Measurements from ENCODE around the gene ZDHHC11.

The ZDHHC11 gene, protein sequence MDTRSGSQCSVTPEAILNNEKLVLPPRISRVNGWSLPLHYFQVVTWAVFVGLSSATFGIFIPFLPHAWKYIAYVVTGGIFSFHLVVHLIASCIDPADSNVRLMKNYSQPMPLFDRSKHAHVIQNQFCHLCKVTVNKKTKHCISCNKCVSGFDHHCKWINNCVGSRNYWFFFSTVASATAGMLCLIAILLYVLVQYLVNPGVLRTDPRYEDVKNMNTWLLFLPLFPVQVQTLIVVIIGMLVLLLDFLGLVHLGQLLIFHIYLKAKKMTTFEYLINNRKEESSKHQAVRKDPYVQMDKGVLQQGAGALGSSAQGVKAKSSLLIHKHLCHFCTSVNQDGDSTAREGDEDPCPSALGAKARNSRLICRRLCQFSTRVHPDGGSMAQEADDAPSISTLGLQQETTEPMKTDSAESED

DNA sequence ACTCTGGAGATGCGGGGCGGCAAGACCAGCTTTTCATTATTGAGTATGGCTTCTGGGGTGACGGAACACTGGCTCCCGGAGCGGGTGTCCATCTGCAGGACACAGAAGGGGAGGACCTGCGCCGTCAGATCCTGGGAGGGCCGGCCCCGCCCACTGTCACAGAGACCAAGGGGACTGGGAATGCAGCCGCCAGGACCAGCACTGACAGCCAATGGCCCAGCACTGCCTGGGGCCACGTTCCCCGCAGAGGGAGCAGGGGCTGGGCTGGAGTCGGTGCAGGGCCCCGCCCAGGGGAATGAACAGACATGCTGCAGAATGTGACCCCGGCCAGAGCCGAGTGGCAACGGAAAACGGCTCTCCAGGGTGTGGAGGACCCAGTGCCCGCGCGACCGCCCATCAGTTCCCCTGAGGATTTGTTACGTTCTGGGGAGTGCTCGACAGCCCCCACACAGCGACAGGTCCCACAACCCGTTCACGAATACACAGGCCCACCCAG, at the start of gene ZDHHC11:
ZDHHC11 (minus strand) TSS at position 476 of the 496 bp plus-strand sequence; CDS start at position 92, 384 bp downstream.
- no peak for DNase-seq (ENCODE audit: low spot score)

DNA sequence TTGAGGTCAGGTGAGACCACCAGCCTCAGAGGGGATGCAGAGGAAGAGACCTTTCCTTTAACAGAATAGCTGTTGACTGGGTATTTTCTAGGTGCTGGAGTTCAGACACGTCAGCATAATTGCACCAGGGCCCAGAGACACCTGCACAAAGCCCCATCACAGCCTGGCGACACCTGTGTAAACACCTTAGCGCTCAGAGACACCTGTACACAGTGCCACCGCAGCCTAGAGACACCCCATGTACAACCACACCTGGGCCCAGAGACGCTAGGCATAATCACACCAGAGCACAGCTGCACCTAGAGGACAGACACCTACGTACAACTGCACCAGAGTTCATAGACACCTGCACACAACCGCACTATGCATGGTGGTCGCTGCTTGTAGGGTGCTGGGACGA, 42.9 kb upstream of the ZDHHC11 start:
- DNase-seq (ENCODE audit: low spot score) = no peak

DNA sequence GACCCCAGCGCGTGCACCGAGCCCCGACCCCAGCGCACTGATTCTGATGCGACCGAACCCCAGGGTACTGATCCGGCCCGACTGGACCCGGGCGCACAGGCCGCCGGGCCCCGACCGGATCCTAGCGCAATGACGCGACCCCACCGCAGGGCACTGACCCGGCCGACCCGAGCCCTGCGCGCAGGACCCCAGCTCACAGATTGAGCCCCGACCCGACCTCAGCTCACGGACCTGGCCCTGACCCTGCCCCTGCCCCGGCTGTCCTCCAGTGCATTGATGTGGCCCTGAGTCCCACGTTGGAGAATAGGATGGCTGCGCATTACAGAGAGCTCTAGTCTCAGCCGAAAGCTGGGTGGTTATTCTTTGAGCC, 42.3 kb upstream of the ZDHHC11 start:
- DNase-seq (ENCODE audit: low spot score) = no peak

DNA sequence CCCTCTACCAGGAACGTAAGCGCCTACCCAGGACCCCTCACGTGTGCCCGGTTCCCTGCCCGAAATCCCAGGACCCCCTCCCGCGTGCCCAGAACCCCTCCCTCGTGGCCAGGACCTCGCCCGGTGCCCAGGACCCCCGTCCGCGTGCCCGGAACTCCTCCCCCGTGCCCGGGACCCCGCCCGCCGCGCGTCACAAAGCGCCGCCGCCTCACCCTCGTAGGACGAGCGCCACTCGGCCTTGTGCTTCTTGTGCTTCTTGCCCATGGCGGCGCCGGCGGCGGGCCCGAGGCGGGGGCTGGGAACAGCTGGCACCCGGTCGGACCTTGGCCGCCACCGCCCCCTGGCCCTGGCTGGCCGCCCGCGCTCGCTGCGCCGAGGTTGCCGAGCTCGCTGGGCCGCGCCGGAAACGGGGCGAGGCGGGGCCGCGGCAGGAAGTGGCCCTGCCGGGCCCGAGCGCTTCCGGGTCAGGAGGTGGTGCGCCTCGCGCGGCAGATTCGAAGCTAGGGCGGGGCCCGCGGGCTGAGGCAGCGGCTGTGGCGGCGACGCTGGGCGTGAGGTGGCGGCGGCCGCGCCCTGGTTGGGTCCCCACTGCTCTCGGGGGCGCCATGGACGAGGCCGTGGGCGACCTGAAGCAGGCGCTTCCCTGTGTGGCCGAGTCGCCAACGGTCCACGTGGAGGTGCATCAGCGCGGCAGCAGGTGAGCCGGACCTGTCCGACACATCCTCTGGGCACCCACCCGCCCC, 41.8 kb upstream of the ZDHHC11 start, which contains the start of the genes BRD9 and TRIP13:
BRD9 (minus strand) TSS at position 408 of the 743 bp plus-strand sequence; CDS start at position 264, 144 bp downstream.
TRIP13 (plus strand) TSS at position 491 of the 743 bp plus-strand sequence; CDS start at position 606, 115 bp downstream.
- peak; percentile 72 for DNase-seq (ENCODE audit: low spot score)

DNA sequence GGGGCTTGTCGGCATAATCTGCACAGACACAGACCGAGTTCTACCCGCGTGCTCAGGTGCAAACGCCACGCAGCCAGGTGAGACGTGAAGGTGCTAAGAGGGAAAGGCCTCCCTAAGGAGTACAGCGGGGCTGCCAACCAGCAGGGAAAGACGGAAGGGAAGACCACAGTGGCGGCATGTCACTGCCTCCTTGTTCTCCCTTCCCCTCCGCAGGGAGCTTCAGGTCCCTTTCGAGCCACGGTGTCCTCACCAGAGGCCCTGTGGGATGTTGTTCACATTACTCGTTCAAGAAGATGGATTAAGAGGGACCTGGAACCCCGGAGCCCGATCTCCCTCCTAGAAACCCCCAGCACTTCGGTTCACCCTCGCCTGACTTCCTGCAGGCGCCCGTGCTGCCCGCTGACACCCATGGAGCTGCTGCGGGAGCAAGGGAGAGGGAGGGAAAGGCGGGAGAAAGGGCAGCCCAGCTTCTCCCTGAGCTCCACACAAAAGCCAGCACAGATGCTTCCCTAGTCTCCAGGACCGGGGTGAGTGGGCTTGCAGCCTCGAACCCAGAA, 41.1 kb upstream of the ZDHHC11 start:
- DNase-seq (ENCODE audit: low spot score) = peak; percentile 19

DNA sequence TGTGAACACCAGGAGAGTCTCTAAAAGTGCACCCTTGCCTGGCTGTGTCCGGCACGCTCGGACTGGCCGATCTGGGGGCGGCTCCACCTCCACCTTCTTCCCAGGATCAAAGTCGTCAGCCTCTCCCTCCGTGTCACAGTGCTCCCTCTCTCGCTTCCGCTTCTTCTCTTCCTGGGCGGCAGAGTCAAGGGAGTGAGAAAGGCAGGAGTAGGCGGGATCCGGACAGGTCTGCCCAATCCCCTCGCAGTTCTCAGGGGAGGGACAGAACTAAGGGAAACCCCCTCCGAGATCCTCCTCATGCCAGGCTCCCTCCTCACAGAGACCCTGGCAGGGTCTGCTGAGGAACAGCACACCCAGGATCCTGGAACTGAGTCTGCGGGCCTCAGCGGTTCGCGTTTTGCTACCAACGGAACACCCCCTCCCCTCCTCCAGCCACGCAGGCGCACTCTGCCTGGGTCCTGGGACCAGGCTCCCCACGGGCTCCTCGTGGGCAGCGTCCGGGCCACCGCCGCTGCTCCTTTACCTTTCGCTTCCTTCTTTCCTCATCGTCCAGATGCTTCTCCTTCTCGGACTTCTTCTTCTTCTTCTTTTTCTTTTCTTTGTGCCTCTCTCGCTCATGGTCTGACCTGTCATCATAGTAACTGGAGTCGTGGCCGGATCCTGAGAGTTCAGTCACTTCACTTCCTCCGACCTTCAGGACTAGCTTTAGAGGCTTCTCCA, 40.5 kb upstream of the ZDHHC11 start:
- no peak for DNase-seq (ENCODE audit: low spot score)

DNA sequence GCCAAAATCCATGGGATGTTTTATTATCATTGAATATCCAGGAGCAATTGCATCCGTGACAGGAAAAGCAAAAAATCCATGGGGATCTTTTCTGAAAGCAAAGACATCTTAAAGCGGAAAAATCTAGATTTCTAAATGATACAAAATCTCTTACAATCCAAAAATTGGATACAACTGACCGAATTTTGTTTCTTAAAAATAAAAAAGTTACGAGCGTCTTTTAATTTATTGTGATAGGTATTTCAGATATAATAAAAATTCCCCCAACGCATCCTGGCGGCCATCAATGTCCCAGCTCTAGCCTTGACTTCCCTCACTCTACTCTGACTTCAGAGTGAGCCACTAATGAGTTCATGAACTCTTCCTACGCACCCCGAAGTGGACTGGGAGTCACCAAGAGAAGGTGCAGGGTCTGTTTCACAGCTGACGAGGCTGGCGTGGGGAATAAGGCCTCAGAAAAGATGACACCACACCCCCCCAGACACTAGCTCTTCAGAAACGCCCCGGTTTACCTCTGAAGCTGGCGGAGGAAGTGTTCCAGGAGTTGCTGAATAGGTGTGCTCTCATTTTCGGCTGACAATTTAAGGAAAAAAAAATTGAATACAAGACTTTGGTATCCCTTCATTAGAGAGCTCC, 38.4 kb upstream of the ZDHHC11 start:
- no peak for DNase-seq (ENCODE audit: low spot score)

DNA sequence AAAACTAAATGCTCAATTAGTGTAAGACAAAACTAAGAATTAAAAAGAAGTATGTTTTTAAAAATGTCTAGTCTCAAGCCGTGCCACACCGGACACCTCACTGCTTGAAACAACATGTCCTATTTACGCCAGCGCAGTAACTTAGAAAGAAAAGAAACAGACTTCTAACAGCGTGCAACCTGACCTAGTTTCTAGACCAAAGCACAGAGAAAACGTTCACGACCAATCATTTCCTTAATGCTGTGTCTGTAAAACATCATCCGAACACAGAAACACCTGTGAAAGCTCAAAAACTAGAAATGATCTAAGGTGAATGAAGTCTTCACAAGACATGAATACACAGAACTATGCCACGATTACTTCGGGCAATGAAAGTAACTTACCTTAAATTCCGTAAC, 37.9 kb upstream of the ZDHHC11 start:
- DNase-seq (ENCODE audit: low spot score) = no peak

DNA sequence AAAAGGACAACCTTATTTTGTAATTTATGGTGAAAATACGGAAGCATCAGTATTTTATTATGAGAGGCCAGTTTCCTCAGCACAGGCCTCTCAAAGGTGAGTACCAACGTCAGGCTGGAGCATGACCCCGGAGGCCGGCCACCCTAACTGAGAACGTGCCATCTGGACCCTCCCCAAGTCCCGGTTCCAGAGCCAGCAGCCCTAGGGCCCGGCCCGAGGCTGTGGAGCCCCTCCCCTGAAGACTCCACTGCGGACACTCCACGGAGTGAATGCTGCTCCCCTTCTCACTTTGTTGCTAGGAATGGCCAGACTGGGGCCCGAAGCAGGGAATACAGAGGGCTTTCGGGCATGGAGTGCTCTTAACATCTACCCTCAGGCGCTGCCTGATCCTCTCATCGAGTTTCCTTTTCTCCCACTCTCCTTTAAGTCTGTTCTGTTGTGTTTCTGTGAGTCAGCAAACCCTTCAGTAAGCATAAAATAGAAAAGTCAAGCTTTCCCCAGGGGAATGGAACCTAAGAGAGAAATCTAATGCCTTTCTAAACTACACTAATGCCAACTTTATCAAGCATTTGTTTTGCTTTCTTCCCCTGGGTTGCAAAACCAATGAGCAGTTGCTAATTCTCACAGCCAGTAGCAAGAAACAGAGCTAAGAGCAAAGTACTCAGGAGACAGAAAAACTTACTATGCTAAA, 37.3 kb upstream of the ZDHHC11 start:
- DNase-seq (ENCODE audit: low spot score) = no peak

DNA sequence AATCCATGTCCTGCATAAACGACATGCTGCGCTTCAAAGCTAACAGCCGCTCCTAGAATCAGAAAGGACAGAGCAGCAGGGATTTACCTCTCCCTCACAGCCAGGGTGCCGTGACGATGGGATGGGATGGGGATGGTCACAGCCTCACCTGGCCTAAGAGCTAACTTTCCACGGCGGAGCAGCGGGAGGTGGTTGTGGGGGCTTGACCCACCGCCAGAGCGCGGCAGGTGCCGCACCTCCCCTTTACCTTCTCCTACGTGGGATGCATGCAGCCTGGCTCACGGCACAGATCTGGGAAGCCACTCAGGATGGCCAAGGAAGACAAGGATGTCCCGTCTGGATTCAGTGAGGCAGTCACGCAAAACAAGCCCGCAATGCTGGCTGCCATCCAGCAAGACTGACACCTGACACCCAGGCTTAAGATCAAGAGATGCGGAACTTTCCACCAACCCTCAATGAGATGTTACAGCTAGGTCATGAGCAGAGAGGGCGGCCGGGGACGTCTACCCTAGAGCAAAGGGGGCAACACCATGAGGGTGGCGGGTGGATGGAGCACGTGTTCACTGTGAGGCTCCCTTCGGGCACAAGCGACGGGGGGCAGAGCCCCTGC, 36.0 kb upstream of the ZDHHC11 start:
- DNase-seq (ENCODE audit: low spot score) = no peak

DNA sequence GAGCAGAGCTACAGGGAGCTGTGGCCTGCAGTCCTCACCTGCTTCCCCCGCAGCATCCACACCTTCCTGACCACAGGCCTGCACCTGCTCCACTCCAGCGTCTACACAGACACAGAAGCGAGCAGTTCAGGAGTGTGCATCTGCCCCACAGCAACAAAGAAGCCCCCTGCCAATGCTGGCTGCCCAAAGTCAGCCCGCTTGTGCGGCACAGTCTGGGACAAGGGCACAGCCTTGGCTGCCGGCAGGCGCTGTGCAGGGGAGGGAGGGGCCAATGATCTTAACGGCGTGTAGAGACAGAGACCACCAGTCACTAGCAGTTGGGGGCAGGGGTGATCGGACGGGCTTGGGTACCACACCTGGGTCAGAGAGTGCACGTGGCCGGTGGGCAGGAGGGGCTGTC, 35.2 kb upstream of the ZDHHC11 start:
- no peak for DNase-seq (ENCODE audit: low spot score)

DNA sequence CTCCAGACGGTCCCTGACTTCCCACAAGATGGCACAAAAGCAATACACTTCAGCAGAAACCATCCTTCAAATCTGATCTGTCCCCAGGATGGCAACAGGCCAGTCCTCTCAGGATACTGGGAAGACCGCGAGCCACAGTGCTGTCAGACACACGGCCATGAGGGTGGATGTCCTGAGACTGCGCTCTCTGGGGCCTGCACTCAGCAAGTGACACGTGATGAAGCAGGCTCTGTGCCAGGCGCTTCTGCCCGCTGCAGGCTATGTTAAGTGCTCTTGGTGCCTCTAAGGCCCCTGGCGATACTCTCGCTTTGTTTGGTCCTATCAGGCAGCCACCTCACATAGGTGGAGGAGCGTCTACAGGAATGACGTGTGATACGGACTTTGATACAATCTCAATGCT, 34.7 kb upstream of the ZDHHC11 start:
- DNase-seq (ENCODE audit: low spot score) = no peak

DNA sequence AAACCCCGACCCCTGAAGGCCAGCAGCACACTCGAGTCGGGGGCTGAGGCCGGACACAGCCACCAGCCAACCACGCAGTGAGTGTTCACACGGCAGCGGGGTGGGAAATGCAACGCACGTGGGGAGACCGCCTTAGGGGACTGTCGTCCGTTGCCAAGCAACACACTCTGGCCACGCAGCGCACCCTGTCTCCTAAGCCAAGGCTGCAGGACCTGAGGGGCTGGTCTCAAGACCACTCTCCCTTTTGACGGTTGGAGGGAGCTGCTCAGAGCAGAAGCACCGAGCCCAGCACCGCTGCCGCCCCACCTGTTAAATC, 34.3 kb upstream of the ZDHHC11 start:
- DNase-seq (ENCODE audit: low spot score) = no peak

DNA sequence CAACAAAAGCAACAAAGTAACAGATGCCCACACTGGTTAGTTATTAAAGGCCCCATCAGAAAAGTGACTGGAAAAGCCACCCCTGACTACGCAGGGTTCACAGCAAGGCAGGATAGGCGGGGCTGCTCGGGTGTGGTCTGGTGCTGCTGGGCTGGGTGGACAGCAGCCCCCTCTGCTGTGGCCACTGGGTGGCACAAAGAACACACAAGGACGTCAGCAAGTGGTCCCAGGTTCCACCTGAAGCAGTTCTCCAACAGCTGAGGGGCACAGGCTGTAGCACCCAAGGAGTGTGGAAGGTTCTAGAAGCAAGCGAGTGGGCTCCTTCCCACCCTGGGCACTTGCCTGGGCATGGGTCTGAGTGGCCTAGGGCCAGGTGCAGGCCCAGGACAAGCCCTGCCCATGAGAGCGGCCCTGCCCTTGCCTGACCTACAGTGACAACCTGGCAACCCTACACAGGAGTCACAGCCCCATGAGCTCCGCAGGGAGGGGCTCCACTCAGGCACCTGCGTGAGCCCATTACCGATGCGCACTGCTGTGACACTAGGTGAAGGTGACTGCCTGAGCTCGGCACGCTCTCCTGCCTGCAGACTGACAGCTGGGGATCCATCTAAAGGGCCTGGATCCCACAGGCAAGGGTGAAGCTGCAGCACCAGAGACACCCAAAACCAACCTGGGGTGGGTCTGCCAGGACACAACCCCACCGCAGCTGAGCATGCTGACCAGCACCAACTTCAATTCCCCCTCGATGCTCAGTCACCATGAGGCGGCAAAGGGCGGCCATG, 33.8 kb upstream of the ZDHHC11 start:
- DNase-seq (ENCODE audit: low spot score) = no peak

DNA sequence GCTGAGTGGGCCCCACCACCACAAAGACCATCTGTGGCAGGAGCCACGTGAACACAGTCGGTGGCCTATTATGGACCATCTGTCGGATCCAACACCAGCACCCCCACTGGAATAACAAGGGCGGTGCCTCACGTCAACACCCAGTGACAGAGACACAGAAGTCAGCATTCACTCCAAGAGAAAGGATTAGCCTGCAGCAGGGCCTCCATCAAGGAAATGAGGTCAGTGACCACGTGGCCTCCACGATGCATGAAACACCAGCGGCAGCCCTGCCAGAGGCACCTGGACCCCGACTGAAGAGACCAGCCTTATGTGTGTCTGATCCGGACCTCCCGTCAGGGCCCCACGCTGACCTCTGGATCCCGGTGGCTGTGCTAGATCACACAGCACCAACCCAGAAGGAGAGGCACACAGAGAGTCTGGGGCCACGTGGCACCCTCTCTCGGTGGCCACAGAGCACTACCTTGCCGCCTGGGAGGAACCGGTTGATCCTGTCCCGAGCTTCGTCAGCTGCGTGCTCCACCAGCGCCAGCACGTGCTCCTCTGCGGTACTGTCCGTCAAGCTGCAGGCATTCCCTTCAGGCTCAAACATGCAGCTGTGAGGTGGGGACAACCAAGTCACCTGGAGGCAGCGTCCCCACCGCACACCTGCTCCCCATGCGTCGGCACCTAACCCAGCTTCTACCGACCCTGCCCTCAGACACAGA, 32.8 kb upstream of the ZDHHC11 start:
- DNase-seq (ENCODE audit: low spot score) = no peak

DNA sequence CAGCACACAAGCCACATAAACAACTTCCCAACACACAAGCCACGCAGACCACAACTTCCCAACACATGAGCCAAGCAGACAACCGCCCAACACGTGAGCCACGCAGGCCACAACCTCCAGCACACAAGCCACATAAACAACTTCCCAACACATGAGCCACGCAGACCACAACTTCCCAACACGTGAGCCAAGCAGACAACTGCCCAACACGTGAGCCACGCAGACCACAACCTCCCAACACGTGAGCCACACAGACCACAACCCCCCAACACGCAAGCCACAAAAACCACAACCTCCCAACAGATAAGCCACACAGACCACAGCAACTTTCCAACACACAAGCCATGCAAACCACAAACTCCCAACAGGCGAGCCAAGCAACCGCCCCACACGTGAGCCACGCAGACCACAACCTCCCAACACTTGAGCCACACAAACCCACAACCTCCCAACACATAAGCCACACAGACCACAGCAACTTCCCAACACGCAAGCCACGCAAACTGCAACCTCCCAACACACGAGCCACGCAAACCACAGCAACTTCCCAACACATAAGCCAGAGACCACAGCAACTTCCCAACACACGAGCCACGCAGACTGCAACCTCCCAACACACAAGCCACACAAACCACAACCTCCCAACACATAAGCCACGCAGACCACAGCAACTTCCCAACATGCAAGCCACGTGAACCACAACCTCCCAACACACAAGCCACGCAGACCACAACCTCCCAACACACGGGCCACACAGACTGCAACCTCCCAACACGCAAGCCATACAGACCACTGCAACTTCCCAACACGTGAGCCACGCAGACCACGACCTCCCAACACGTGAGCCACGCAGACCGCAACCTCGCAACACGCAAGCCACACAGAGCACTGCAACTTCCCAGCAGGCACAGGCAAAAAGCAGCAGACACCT, 31.7 kb upstream of the ZDHHC11 start:
- no peak for DNase-seq (ENCODE audit: low spot score)

DNA sequence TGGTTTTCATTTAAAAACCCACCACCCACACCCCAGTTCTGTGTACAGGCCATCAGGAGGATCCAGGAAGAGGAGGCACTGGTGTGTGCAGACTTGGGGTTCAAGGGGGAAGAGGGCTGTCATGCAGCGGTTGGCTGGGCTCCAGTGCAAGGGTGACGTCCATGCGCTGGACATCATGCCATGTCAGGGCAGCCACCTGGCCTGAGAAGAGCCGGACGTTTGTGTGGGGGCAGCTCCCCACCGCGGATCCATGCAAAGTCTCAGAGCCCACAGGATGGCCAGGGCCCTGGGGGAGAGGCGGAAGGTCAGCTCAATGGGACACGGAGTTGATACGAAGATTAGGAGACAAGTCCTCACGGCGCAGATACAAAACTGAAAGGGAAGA, 30.8 kb upstream of the ZDHHC11 start:
- no peak for DNase-seq (ENCODE audit: low spot score)

Measured in kidney capillary endothelial cell (primary cell).